Caki2 (cell line): ENCODE data around the gene DEUP1. TPM values are rescaled to one million over a fixed set of nuclear protein-coding genes. Genes with fewer than 3 reads are reported as not detected.
"Not testable (repeated sequence)": the region's sequence is repeated elsewhere in the genome, so short reads cannot be mapped to it uniquely, and the experiment has no call there.

Experiments
- DNase-seq: peaks from one replicate; pipeline ENCODE4 v3.0.0-alpha.2; 2015; ENCODE audit warnings: low read depth
- in situ Hi-C: cut with HindIII; loops from 2 replicates; pipeline ENCODE4 v1.10.0; 2016; ENCODE audit warnings: low sequenced_read_pairs, low pct_unique_long_range_greater_than_20kb, mixed read lengths
- total RNA-seq: library from RNA; depleted of rRNA; stranded (reverse); fragments of >200 nt; shearing (Covaris generic); gene quantifications from 2 replicates; pipeline ENCODE4 v1.2.3, GENCODE V29; 2014; ENCODE audit warnings: low replicate concordance

Gene DEUP1
- total RNA-seq, 1 experiment from 2014 or later: not detected

GRCh38 chr11:93458286-93458685 lies 127.7 kb downstream of the DEUP1 start:
- in situ Hi-C loops: no loop called here
- no peak for DNase-seq

DNA sequence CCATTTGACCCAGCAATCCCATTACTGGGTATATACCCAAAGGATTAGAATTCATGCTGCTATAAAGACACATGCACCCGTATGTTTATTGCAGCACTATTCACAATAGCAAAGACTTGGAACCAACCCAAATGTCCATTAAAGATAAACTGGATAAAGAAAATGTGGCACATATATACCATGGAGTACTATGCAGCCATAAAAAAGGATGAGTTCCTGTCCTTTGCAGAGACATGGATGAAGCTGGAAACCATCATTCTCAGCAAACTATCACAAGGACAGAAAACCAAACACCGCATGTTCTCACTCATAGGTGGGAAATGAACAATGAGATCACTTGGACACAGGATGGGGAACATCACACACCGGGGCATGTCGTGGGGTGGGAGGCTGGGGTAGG lies 133.1 kb downstream of the DEUP1 start:
- DNase-seq, in situ Hi-C loops: not testable (repeated sequence)

GRCh38 chr11:93464927-93465540 lies 134.5 kb downstream of the DEUP1 start:
- in situ Hi-C loops: no loop called here
- DNase-seq: no peak

- in situ Hi-C loops: no loop called here
- no peak for DNase-seq
Observed at GRCh38 chr11:93467054-93467453, 136.5 kb downstream of the DEUP1 start.

DNA sequence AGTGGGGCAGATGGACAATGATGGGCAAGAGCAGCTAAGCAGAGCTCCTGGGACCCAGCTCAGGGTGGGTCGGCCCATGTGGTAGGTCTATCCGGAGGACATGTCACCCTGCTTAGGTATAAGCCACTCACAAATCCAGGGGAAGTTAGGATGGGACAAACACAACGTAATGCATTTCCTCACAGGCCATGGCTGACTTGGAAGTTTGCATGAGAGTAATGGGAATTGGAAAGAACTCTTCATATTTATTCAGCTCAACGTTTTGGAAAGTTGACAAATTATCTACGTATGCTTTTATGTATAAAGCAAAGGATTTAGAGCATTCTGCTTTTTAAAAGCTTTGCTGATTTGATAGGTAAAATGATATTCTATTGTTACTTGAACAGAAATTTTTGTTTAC lies 137.7 kb downstream of the DEUP1 start:
- in situ Hi-C loops: no loop called here

GRCh38 chr11:93474123-93474522 lies 143.6 kb downstream of the DEUP1 start:
- in situ Hi-C loops: no loop called here
- no peak for DNase-seq

More for the DNA sequence above, 137.7 kb downstream of the DEUP1 start:
- DNase-seq: no peak

GRCh38 chr11:93476796-93477195 lies 146.3 kb downstream of the DEUP1 start:
- in situ Hi-C loops: no loop called here
- DNase-seq: no peak

DNA sequence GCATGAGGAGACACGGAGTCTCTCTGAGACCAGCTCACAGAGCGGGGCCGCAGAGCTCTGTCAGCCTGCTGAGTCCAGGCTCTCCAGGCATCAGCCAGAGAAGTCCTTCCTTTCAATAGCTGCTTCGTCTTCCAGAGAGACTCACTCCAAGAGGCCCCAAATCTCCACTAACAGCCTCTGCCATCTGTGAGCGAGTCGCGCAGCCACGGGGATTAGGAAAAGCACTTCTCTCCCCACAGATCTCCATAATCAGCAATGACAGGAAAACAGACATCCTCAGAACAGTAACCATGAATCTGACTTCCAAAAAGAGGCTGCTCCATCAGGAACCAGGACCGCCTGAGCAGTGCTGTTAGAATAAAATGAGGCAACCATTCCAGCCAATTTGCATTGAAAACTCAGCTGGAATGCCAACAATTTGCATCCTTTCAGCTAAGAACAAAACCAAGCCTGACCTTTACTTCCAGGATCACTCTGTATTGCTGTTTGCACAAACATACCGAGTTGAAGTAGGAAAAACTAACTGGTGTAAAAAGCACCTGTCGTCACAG lies 147.2 kb downstream of the DEUP1 start:
- no peak for DNase-seq
- in situ Hi-C loops: no loop called here

DNA sequence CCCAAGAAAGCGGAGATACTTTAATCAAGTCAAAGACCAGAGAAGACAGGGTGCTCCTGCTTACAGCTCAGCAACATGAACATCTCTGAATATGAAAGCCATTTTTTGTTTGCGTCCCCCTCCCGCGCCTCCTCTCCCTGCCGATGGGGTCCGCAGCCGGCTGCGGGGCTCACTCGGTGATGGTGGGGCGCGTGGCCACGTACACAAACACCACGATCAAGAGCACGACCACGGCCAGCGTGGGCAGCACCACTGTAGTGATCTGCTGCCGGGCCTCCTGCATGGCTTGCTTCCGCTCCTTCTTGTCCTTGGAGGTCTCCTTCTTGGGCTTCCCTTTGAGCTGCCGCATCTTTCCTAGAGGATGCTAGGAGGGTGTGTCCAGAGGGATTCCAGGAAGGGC lies 148.3 kb downstream of the DEUP1 start:
- in situ Hi-C loops: no loop called here
- no peak for DNase-seq

DNA sequence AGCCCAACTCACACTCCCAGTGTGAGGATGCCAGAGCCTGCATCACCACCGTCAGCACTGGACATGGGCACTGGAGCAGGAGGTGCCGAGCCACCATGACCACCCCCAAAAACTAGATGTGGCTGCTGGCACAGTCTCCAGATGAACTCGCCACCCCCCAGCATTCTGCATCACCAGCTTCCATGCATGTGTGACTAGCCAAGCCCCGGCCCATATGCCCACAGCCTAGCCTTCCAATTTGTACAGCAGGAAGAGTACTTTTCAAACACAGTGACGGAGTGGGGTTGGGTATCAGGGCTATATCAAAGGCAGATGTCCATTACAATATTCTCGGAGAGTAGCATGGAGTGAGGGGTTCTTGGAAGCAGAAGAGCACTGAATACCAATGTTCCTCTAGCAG lies 149.7 kb downstream of the DEUP1 start:
- no peak for DNase-seq
- in situ Hi-C loops: no loop called here

DNA sequence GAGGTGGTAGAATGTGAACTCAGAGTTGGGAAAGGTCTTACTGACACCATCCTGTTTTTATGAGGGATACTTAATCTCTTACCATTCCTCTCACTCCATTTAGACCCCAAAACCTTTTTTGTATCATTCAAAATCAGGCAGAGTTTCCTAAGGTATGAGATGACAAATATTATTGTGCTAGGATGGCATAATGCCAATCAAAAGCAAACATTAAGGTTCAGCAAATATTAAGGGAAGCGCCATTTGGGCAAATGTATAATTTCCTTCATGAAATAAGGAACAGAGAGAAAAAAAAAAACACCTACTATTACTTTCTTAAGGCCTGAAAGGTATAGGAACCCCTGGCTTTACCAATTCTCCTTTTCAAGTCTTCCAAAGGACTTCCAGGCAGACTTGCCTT lies 150.2 kb downstream of the DEUP1 start:
- in situ Hi-C loops: no loop called here
- no peak for DNase-seq

DNA sequence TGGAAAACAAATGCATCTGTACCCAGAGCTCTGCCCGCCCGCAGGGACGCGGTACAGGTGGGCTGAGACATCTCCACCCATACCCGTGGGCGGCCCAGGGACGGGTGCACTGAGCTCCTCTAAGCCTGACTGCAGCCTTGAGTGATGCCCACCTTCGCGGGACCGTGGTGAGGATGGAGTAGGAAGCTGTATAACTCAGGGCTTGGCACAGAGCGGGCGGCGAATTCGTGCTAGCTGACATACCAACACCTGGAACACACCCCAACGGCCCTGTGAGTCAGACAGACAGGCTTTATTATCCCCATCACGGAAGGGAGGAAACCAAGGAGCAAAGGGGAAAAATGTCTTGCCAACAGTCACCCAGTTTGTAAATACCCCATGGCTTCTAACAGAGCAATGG lies 150.7 kb downstream of the DEUP1 start:
- in situ Hi-C loops: no loop called here
- no peak for DNase-seq

DNA sequence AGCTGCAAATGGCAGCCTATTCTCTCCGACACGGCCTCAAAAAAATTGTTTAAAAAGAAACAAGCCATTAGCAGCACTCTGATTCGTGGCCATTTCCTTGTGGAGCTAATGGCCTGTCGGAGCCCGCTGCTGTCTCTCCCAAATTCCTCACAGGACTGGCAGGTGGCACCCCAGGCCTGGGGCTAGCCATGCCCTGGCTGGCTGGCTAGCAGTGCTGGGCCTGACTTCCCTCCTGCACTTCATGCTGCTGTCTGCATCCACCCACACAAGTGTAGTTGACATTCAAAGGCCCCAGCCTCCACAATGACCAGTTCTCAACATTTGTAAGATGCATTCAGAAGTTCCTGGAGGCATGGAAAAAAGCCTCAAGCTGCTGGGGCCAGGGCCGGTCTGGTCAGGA lies 151.2 kb downstream of the DEUP1 start:
- in situ Hi-C loops: no loop called here
- DNase-seq: no peak

GRCh38 chr11:93482556-93482955 lies 152.0 kb downstream of the DEUP1 start:
- DNase-seq: no peak
- in situ Hi-C loops: no loop called here

GRCh38 chr11:93484716-93485115 lies 154.2 kb downstream of the DEUP1 start:
- in situ Hi-C loops: no loop called here

DNA sequence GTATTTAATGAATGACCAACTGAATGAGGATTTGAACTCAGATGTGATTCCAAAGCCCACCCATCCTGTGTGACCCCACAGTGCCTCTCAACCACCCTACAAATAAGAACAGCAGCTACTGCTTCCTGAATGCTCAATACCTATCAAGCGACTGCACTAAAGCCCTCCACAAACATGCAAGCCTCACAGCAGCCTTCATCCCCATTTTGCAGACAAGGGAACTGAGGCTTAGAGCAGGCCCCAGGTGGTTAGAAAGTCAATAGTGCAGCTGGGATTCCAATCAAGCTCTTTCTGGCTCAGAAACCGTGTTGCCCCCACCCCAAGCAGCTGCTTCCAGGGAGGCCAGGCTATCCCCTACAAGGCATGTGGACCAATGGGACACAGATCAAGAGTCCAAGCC lies 155.4 kb downstream of the DEUP1 start:
- in situ Hi-C loops: no loop called here
- no peak for DNase-seq

More at GRCh38 chr11:93484716-93485115, 154.2 kb downstream of the DEUP1 start:
- no peak for DNase-seq

- in situ Hi-C loops: no loop called here
- DNase-seq: no peak
Observed at GRCh38 chr11:93487032-93487483, 156.5 kb downstream of the DEUP1 start.
